OCI-LY3 (cell line): ENCODE measurements around the gene TRAPPC14.
"Not testable (repeated sequence)": the region's sequence is repeated elsewhere in the genome, so short reads cannot be mapped to it uniquely, and the experiment has no call there.

ENCODE experiments used
- EZH2phosphoT487 ChIP-seq: fragments of 200-600 bp; shearing (Covaris generic); IDR thresholded peaks from 2 replicates; pipeline ENCODE4 v1.6.1; 2018; ENCODE audit warnings: antibody characterized with exemption, mixed run types, low read depth
- TF ChIP-seq, protein P1 (sequence below): fragments of 200-600, 300-600 bp; sonication (generic); IDR thresholded peaks from 2 replicates; pipeline ENCODE4 v1.5.1; 2014; ENCODE audit warnings: antibody characterized with exemption, low read length, low read depth

DNA sequence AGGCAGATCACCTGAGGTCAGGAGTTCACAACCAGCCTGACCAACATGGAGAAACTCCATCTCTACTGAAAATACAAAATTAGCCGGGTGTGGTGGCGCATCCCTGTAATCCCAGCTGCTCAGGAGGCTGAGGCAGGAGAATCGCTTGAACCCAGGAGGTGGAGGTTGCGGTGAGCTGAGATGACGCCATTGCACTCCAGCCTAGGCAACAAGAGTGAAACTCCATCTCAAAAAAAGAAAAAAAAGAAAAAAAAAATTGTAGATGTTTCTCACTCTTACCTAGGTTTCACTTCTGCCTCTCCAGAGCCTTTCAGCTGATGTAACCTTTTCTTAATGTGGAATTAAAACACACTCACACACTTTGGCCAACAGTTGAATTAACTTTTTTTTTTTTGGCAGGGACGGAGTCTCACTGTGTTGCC is 37.4 kb upstream of the TRAPPC14 start:
- TF ChIP-seq, protein P1, sequence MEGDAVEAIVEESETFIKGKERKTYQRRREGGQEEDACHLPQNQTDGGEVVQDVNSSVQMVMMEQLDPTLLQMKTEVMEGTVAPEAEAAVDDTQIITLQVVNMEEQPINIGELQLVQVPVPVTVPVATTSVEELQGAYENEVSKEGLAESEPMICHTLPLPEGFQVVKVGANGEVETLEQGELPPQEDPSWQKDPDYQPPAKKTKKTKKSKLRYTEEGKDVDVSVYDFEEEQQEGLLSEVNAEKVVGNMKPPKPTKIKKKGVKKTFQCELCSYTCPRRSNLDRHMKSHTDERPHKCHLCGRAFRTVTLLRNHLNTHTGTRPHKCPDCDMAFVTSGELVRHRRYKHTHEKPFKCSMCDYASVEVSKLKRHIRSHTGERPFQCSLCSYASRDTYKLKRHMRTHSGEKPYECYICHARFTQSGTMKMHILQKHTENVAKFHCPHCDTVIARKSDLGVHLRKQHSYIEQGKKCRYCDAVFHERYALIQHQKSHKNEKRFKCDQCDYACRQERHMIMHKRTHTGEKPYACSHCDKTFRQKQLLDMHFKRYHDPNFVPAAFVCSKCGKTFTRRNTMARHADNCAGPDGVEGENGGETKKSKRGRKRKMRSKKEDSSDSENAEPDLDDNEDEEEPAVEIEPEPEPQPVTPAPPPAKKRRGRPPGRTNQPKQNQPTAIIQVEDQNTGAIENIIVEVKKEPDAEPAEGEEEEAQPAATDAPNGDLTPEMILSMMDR, result not testable (repeated sequence)
- TF ChIP-seq EZH2phosphoT487, result not testable (repeated sequence)
